Type B pancreatic cell (in vitro differentiated cells): ENCODE measurements around the gene ITGB2. TPM values are rescaled to one million over a fixed set of nuclear protein-coding genes. Genes with fewer than 3 reads are reported as not detected.

Experiments used
- DNase-seq: peaks from one replicate; pipeline ENCODE4 v3.0.0; 2021; ENCODE audit warnings: mixed read lengths; ENCODE audit not compliant: unreplicated experiment; ENCODE audit errors: extremely low spot score
- H3K27ac Mint-ChIP-seq: 2 replicates; pipeline ENCODE4 v1.8.0; 2021; ENCODE audit warnings: mild to moderate bottlenecking, mixed read lengths
- H3K27me3 Mint-ChIP-seq: 2 replicates; pipeline ENCODE4 v1.8.0; 2021; ENCODE audit warnings: mixed read lengths
- H3K36me3 Mint-ChIP-seq: 2 replicates; pipeline ENCODE4 v1.8.0; 2021; ENCODE audit warnings: mixed read lengths
- H3K4me1 Mint-ChIP-seq: one replicate; pipeline ENCODE4 v1.8.0; 2021; ENCODE audit warnings: mixed read lengths; ENCODE audit not compliant: unreplicated experiment
- H3K4me3 Mint-ChIP-seq: 2 replicates; pipeline ENCODE4 v1.8.0; 2021; ENCODE audit warnings: mild to moderate bottlenecking, mixed read lengths
- H3K9me3 Mint-ChIP-seq: 2 replicates; pipeline ENCODE4 v1.8.0; 2021; ENCODE audit warnings: mixed read lengths
- total RNA-seq: library from RNA; stranded (reverse); gene quantifications from 2 replicates; pipeline ENCODE4 v1.2.1, GENCODE V29; 2021; ENCODE audit warnings: low replicate concordance
- TF ChIP-seq, protein P1 (sequence below): fragments of 200-600 bp; sonication (generic); conservative IDR thresholded peaks from 2 replicates; pipeline ENCODE4 v1.5.0; 2021; ENCODE audit warnings: antibody characterized with exemption, mild to moderate bottlenecking

The ITGB2 gene
- total RNA-seq, 1 donor from 2014 or later = 0.80 TPM

GRCh38 chr21:44933918-44934260 is 13.2 kb upstream of the ITGB2 start:
- Mint-ChIP-seq H3K27me3 (peaks cover 54% of the 10 kb centered on the region), H3K4me1 (peaks cover 3% of the 10 kb centered on the region), H3K27ac (no peak overlapping the region), H3K4me3 (no peak overlapping the region), H3K9me3 (no peaks in the 10 kb centered on the region), H3K36me3 (peaks cover 3% of the 10 kb centered on the region)
- TF ChIP-seq, protein P1, sequence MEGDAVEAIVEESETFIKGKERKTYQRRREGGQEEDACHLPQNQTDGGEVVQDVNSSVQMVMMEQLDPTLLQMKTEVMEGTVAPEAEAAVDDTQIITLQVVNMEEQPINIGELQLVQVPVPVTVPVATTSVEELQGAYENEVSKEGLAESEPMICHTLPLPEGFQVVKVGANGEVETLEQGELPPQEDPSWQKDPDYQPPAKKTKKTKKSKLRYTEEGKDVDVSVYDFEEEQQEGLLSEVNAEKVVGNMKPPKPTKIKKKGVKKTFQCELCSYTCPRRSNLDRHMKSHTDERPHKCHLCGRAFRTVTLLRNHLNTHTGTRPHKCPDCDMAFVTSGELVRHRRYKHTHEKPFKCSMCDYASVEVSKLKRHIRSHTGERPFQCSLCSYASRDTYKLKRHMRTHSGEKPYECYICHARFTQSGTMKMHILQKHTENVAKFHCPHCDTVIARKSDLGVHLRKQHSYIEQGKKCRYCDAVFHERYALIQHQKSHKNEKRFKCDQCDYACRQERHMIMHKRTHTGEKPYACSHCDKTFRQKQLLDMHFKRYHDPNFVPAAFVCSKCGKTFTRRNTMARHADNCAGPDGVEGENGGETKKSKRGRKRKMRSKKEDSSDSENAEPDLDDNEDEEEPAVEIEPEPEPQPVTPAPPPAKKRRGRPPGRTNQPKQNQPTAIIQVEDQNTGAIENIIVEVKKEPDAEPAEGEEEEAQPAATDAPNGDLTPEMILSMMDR = no peak
- DNase-seq = no peak

GRCh38 chr21:44933199-44933917 is 12.7 kb upstream of the ITGB2 start:
- H3K36me3 Mint-ChIP-seq = peaks cover 3% of the 10 kb centered on the region
- peak overlapping the region; percentile 22 for H3K4me3 Mint-ChIP-seq
- TF ChIP-seq, protein P1 = no peak
- no peak overlapping the region for H3K27ac Mint-ChIP-seq
- no peak for DNase-seq
- H3K4me1 Mint-ChIP-seq = peaks cover 3% of the 10 kb centered on the region
- no peaks in the 10 kb centered on the region for H3K9me3 Mint-ChIP-seq
- H3K27me3 Mint-ChIP-seq = peaks cover 57% of the 10 kb centered on the region

GRCh38 chr21:44932408-44933181 is 11.9 kb upstream of the ITGB2 start:
- Mint-ChIP-seq H3K4me3 (peak overlapping the region; percentile 22), H3K36me3 (peaks cover 3% of the 10 kb centered on the region), H3K9me3 (no peaks in the 10 kb centered on the region), H3K27ac (no peak overlapping the region), H3K27me3 (peaks cover 64% of the 10 kb centered on the region), H3K4me1 (peaks cover 3% of the 10 kb centered on the region)
- TF ChIP-seq, protein P1 = peak; percentile 54
- DNase-seq = no peak

- no peak for DNase-seq
- TF ChIP-seq, protein P1 = no peak
- peaks cover 71% of the 10 kb centered on the region for H3K27me3 Mint-ChIP-seq
- peak overlapping the region; percentile 78 for H3K4me3 Mint-ChIP-seq
- H3K36me3 Mint-ChIP-seq = peaks cover 3% of the 10 kb centered on the region
- H3K27ac Mint-ChIP-seq = no peak overlapping the region
- peaks cover 3% of the 10 kb centered on the region for H3K4me1 Mint-ChIP-seq
- no peaks in the 10 kb centered on the region for H3K9me3 Mint-ChIP-seq
Measured at GRCh38 chr21:44931501-44932407, 11.1 kb upstream of the ITGB2 start.

GRCh38 chr21:44931137-44931500 is 10.4 kb upstream of the ITGB2 start:
- Mint-ChIP-seq H3K4me3 (peak overlapping the region; percentile 78), H3K4me1 (peaks cover 3% of the 10 kb centered on the region), H3K27me3 (peaks cover 75% of the 10 kb centered on the region), H3K27ac (no peak overlapping the region), H3K36me3 (peaks cover under 1% of the 10 kb centered on the region), H3K9me3 (no peaks in the 10 kb centered on the region)
- no peak for DNase-seq
- TF ChIP-seq, protein P1 = no peak
